Kidney (tissue), 14 donors: Measurements from ENCODE around the gene GPR107. TPM values are rescaled to one million over a fixed set of nuclear protein-coding genes. Genes with fewer than 3 reads are reported as not detected.
"Not testable (repeated sequence)": the region's sequence is repeated elsewhere in the genome, so short reads cannot be mapped to it uniquely, and the experiment has no call there.

Experiments used
- DNase-seq, 5 donors: peaks; one replicate each; pipeline ENCODE4 v3.0.0-alpha.2; 2013 to 2020
- FAIRE-seq: peaks from 2 replicates; lab custom pipeline; 2012; peaks lifted over from hg19 to GRCh38; lab: Jason Lieb, UNC
- H3K27ac ChIP-seq, 2 donors: one replicate each; pipeline ENCODE4 v1.7.0; 2013; ENCODE audit warnings: low read depth in 2 of 2, low read length in 2 of 2, inconsistent platforms in 1 of 2
- H3K27me3 ChIP-seq: one replicate; pipeline ENCODE4 v1.7.1; 2013; ENCODE audit warnings: low read length, inconsistent platforms; ENCODE audit not compliant: control insufficient read depth, insufficient read depth
- H3K36me3 ChIP-seq, 3 donors: one replicate each; pipeline versions ENCODE4 v1.7.0 to v1.7.1; 2013; ENCODE audit warnings: low read length in 3 of 3, control low read depth in 1 of 3, inconsistent platforms in 1 of 3; ENCODE audit not compliant: insufficient read depth in 3 of 3, control insufficient read depth in 2 of 3
- H3K4me1 ChIP-seq, 3 donors: one replicate each; pipeline versions ENCODE4 v1.7.0 to v1.7.1; 2013; ENCODE audit warnings: low read length in 3 of 3, inconsistent platforms in 1 of 3, low read depth in 1 of 3; ENCODE audit not compliant: control insufficient read depth in 2 of 3, insufficient read depth in 2 of 3
- H3K4me3 ChIP-seq, 3 donors: one replicate each; pipeline versions ENCODE4 v1.7.0 to v1.8.1; 2013; ENCODE audit warnings: low read length in 3 of 3, control low read depth in 1 of 3, inconsistent platforms in 1 of 3
- H3K9ac ChIP-seq, 3 donors: one replicate each; pipeline versions ENCODE4 v1.7.0 to v1.7.1; 2013; ENCODE audit warnings: low read length in 3 of 3, control low read depth in 1 of 3, inconsistent platforms in 1 of 3
- H3K9me3 ChIP-seq, 3 donors: one replicate each; pipeline versions ENCODE4 v1.7.0 to v1.7.1; 2013; ENCODE audit warnings: low read length in 3 of 3, control low read depth in 1 of 3, inconsistent platforms in 1 of 3; ENCODE audit not compliant: control insufficient read depth in 2 of 3, insufficient read depth in 1 of 3
- CTCF ChIP-seq: IDR thresholded peaks from 3 replicates; pipeline ENCODE4 v1.5.1; 2012; ENCODE audit warnings: mild to moderate bottlenecking, moderate library complexity, borderline replicate concordance; ENCODE audit not compliant: insufficient read depth; ENCODE audit errors: extremely low read depth
- intact Hi-C: fragments of 100-400 bp; cut with DNase I; formaldehyde crosslinking; loops from one replicate; pipeline ENCODE4 v1.11.1; 2022
- polyA plus RNA-seq: library from polyadenylated mRNA; stranded (reverse); fragments of 350-450 nt; fragmentation: Illumina TruSeq; extraction: RNeasy Lipid Tissue Mini Kit (QIAGEN cat#74804); gene quantifications from one replicate; pipeline ENCODE4 v1.2.3, GENCODE V29; 2014; ENCODE audit warnings: low read depth, low replicate concordance; ENCODE audit not compliant: insufficient read depth
- total RNA-seq: library from RNA; stranded (reverse); fragmentation: NEBNext Ultra II Directional; extraction: Animal tissue kit (Norgen Biotek cat#: 25700); gene quantifications from one replicate; pipeline ENCODE4 v1.2.1, GENCODE V29; 2021
- donor health status: control.
- donor health status: control.
- donor health status: control.
- donor health status: control.
- donor health status: control.
- donor health status: DM: yes; HTN: yes; CAD: no.
- donor health status: Normal renal cell carcinoma (clear cell type).

GPR107 gene
- total and polyA plus RNA-seq, 2 donors from 2014 or later, result 18.0 to 45.6 TPM

- intact Hi-C loops, result no loop called here
- Histone ChIP-seq H3K36me3 (no peaks in the 10 kb centered on the region), H3K4me3 (no peak overlapping the region), H3K27me3 (no peaks in the 10 kb centered on the region), H3K9ac (no peak overlapping the region), H3K9me3 (peaks cover 0 to 2% (median 0%) of the 10 kb centered on the region in 3 donors), H3K27ac (no peak overlapping the region), H3K4me1 (peaks cover 0 to 15% (median 5%) of the 10 kb centered on the region in 3 donors)
- no peak for TF ChIP-seq CTCF
- DNase-seq (no peak), FAIRE-seq (no peak)
These were observed 33.1 kb upstream of the GPR107 start for GRCh38 chr9:130020618-130021017.

GRCh38 chr9:130021123-130021522, 32.6 kb upstream of the GPR107 start:
- Histone ChIP-seq H3K27ac (no peak overlapping the region), H3K9me3 (peaks cover 0 to 2% (median 0%) of the 10 kb centered on the region in 3 donors), H3K9ac (no peak overlapping the region), H3K4me3 (no peak overlapping the region), H3K4me1 (peaks cover 0 to 15% (median 5%) of the 10 kb centered on the region in 3 donors), H3K36me3 (no peaks in the 10 kb centered on the region), H3K27me3 (no peaks in the 10 kb centered on the region)
- FAIRE-seq (no peak), DNase-seq (no peak)
- no peak for TF ChIP-seq CTCF
- intact Hi-C loops, result no loop called here

GRCh38 chr9:130021842-130022241, 31.9 kb upstream of the GPR107 start:
- DNase-seq, H3K27ac ChIP-seq, intact Hi-C loops, H3K9me3 ChIP-seq, H3K36me3 ChIP-seq, H3K9ac ChIP-seq, H3K4me3 ChIP-seq, H3K27me3 ChIP-seq, FAIRE-seq: not testable (repeated sequence)
- peaks cover 0 to 15% (median 5%) of the 10 kb centered on the region in 3 donors for H3K4me1 ChIP-seq

GRCh38 chr9:130022566-130023143, 31.1 kb upstream of the GPR107 start:
- no peak overlapping the region for H3K9ac ChIP-seq
- TF ChIP-seq CTCF, result no peak
- peaks cover 0 to 15% (median 5%) of the 10 kb centered on the region in 3 donors for H3K4me1 ChIP-seq
- H3K9me3 ChIP-seq, result no peaks in the 10 kb centered on the region
- no peaks in the 10 kb centered on the region for H3K36me3 ChIP-seq
- intact Hi-C loops, result no loop called here
- H3K27me3 ChIP-seq, result no peaks in the 10 kb centered on the region
- DNase-seq (no peak), FAIRE-seq (no peak)
- no peak overlapping the region for H3K27ac ChIP-seq
- H3K4me3 ChIP-seq, result no peak overlapping the region
